ENCODE results near the gene OAF. TPM values are rescaled to one million over a fixed set of nuclear protein-coding genes. Genes with fewer than 3 reads are reported as not detected.

Gene OAF
- total RNA-seq, 1 experiment from 2014 or later = 97.1 TPM

- BruUV-seq (replicated peaks) = no TSS peak
- intact Hi-C loops (cut with micrococcal nuclease) = no loop called here
- no peaks in the 10 kb centered on the region for H3K9me2 ChIP-seq (replicated peaks; ENCODE audit: low read length)
- TF ChIP-seq EZH2 (IDR thresholded peaks at IDR 0.05; ENCODE audit: low read length, unreplicated experiment) = no peak
- TF ChIP-seq, protein P1, sequence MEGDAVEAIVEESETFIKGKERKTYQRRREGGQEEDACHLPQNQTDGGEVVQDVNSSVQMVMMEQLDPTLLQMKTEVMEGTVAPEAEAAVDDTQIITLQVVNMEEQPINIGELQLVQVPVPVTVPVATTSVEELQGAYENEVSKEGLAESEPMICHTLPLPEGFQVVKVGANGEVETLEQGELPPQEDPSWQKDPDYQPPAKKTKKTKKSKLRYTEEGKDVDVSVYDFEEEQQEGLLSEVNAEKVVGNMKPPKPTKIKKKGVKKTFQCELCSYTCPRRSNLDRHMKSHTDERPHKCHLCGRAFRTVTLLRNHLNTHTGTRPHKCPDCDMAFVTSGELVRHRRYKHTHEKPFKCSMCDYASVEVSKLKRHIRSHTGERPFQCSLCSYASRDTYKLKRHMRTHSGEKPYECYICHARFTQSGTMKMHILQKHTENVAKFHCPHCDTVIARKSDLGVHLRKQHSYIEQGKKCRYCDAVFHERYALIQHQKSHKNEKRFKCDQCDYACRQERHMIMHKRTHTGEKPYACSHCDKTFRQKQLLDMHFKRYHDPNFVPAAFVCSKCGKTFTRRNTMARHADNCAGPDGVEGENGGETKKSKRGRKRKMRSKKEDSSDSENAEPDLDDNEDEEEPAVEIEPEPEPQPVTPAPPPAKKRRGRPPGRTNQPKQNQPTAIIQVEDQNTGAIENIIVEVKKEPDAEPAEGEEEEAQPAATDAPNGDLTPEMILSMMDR (conservative IDR thresholded peaks at IDR 0.05; ENCODE audit: low read depth, low read length) = no peak
- ChIA-PET CTCF (no interaction called here), POLR2A (ENCODE audit: unreplicated experiment) (no interaction called here)
- no peaks in the 10 kb centered on the region for H3F3A ChIP-seq (ENCODE audit: low read length, unreplicated experiment)
- no peak overlapping the region for H3K4me2 ChIP-seq (ENCODE audit: low read length)
- no peak overlapping the region for H2AFZ ChIP-seq (ENCODE audit: low read length)
- no peaks in the 10 kb centered on the region for H4K20me1 ChIP-seq (ENCODE audit: low read length)
- DNase-seq (no peak), ATAC-seq (no peak)
- H3K4me1 ChIP-seq (ENCODE audit: insufficient read depth, low read length) = no peaks in the 10 kb centered on the region
- peaks cover 4% of the 10 kb centered on the region; the same call in 1 of the 2 replicates for H3K27me3 ChIP-seq (ENCODE audit: low read length)
- H3K36me3 ChIP-seq (ENCODE audit: low read depth, low read length) = no peaks in the 10 kb centered on the region
- no peak overlapping the region for H3K27ac ChIP-seq (ENCODE audit: low read length)
- H3K4me3 ChIP-seq (ENCODE audit: low read length) = no peak overlapping the region
- H3K9ac ChIP-seq (ENCODE audit: low read length) = no peak overlapping the region
- H3K9me3 ChIP-seq (ENCODE audit: low read length) = no peaks in the 10 kb centered on the region
- no peaks in the 10 kb centered on the region for H3K79me2 ChIP-seq (ENCODE audit: low read length)
Observed at GRCh38 chr11:120196826-120197225, 14.0 kb upstream of the OAF start.

GRCh38 chr11:120197251-120197891 is 13.5 kb upstream of the OAF start:
- ATAC-seq (no peak), DNase-seq (no peak)
- no peaks in the 10 kb centered on the region for H3K9me2 ChIP-seq (replicated peaks; ENCODE audit: low read length)
- intact Hi-C loops (cut with micrococcal nuclease) = no loop called here
- H2AFZ ChIP-seq (ENCODE audit: low read length) = no peak overlapping the region
- no peak overlapping the region for H3K27ac ChIP-seq (ENCODE audit: low read length)
- H4K20me1 ChIP-seq (ENCODE audit: low read length) = no peaks in the 10 kb centered on the region
- TF ChIP-seq EZH2phosphoT487 (IDR thresholded peaks at IDR 0.05; ENCODE audit: borderline replicate concordance, low read length) (no peak), EZH2 (IDR thresholded peaks at IDR 0.05; ENCODE audit: low read length, unreplicated experiment) (no peak)
- TF ChIP-seq, protein P1 (conservative IDR thresholded peaks at IDR 0.05; ENCODE audit: low read depth, low read length) = no peak
- H3F3A ChIP-seq (ENCODE audit: low read length, unreplicated experiment) = no peaks in the 10 kb centered on the region
- no peak overlapping the region for H3K4me2 ChIP-seq (ENCODE audit: low read length)
- BruUV-seq (replicated peaks) = no TSS peak
- H3K4me1 ChIP-seq (ENCODE audit: insufficient read depth, low read length) = no peaks in the 10 kb centered on the region
- H3K9me3 ChIP-seq (ENCODE audit: low read length) = no peaks in the 10 kb centered on the region
- peaks cover 3% of the 10 kb centered on the region; the same call in 1 of the 2 replicates for H3K27me3 ChIP-seq (ENCODE audit: low read length)
- no peaks in the 10 kb centered on the region for H3K79me2 ChIP-seq (ENCODE audit: low read length)
- POLR2A ChIA-PET (ENCODE audit: unreplicated experiment) = no interaction called here
- H3K9ac ChIP-seq (ENCODE audit: low read length) = no peak overlapping the region
- no peak overlapping the region for H3K4me3 ChIP-seq (ENCODE audit: low read length)
- CTCF ChIA-PET = no interaction called here
- H3K36me3 ChIP-seq (ENCODE audit: low read depth, low read length) = no peaks in the 10 kb centered on the region

GRCh38 chr11:120197977-120198376 is 12.9 kb upstream of the OAF start:
- intact Hi-C loops (cut with micrococcal nuclease) = no loop called here
- H3K9me2 ChIP-seq (replicated peaks; ENCODE audit: low read length) = no peaks in the 10 kb centered on the region
- ChIA-PET POLR2A (ENCODE audit: unreplicated experiment) (no interaction called here), CTCF (no interaction called here)
- H3K9me3 ChIP-seq (ENCODE audit: low read length) = no peaks in the 10 kb centered on the region
- no peak overlapping the region for H3K27ac ChIP-seq (ENCODE audit: low read length)
- no peak overlapping the region for H3K4me3 ChIP-seq (ENCODE audit: low read length)
- H3K9ac ChIP-seq (ENCODE audit: low read length) = no peak overlapping the region
- no peaks in the 10 kb centered on the region for H3K4me1 ChIP-seq (ENCODE audit: insufficient read depth, low read length)
- no peaks in the 10 kb centered on the region for H3K79me2 ChIP-seq (ENCODE audit: low read length)
- TF ChIP-seq, protein P1 (conservative IDR thresholded peaks at IDR 0.05; ENCODE audit: low read depth, low read length) = no peak
- TF ChIP-seq EZH2phosphoT487 (IDR thresholded peaks at IDR 0.05; ENCODE audit: borderline replicate concordance, low read length) = no peak
- TF ChIP-seq EZH2 (IDR thresholded peaks at IDR 0.05; ENCODE audit: low read length, unreplicated experiment) = no peak
- ATAC-seq (no peak), DNase-seq (no peak)
- H4K20me1 ChIP-seq (ENCODE audit: low read length) = no peaks in the 10 kb centered on the region
- H3K4me2 ChIP-seq (ENCODE audit: low read length) = no peak overlapping the region
- no peak overlapping the region for H2AFZ ChIP-seq (ENCODE audit: low read length)
- H3K27me3 ChIP-seq (ENCODE audit: low read length) = peaks cover 3% of the 10 kb centered on the region; the same call in 1 of the 2 replicates
- no peaks in the 10 kb centered on the region for H3F3A ChIP-seq (ENCODE audit: low read length, unreplicated experiment)
- BruUV-seq (replicated peaks) = no TSS peak
- H3K36me3 ChIP-seq (ENCODE audit: low read depth, low read length) = no peaks in the 10 kb centered on the region
